ENCODE results near the gene RELL2. TPM values are rescaled to one million over a fixed set of nuclear protein-coding genes. Genes with fewer than 3 reads are reported as not detected.

RELL2 gene
- total RNA-seq, 1 experiment from 2014 or later, result 23.8 TPM

DNA sequence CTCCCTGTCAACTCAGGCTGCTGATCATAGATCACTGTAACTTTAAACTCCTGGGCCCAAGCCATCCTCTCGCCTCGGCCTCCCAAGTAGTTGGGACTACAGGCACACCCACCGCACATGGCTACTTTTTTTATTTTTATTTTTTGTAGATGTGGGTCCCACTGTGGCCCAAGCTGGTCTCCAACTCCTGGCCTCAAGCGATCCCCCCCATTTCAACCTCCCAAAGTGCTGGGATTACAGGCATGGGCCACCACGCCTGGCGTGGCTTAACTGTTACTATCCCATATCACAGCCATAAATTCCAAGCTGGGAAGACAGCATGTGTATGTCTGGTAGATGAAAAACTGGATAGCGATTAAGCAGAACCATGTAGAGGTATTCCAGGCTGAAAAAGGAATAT is 1.2 kb upstream of the RELL2 start (continued):
- TF ChIP-seq E2F4 (CRISPR knock-in tag; IDR thresholded peaks at IDR 0.05; ENCODE audit: borderline replicate concordance, low read depth), result no peak
- TF ChIP-seq, protein P1, sequence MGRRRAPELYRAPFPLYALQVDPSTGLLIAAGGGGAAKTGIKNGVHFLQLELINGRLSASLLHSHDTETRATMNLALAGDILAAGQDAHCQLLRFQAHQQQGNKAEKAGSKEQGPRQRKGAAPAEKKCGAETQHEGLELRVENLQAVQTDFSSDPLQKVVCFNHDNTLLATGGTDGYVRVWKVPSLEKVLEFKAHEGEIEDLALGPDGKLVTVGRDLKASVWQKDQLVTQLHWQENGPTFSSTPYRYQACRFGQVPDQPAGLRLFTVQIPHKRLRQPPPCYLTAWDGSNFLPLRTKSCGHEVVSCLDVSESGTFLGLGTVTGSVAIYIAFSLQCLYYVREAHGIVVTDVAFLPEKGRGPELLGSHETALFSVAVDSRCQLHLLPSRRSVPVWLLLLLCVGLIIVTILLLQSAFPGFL (CRISPR knock-in tag; IDR thresholded peaks at IDR 0.05; ENCODE audit: borderline replicate concordance), result no peak

DNA sequence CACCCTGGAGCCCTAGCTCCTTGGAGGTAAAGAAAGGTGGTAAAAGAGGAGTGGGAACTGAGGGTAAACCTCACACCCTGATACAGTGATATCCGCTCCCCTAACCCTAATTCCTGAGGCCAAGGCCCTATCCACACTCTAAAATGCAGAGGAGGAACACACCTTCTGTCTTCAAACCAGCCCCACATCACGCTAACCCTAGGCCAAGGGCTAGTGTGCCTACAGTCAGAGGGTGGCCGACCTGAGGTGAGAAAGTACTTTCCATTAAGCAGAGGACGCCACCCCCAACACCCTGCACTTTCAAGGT is 738 bp upstream of the RELL2 start:
- peaks cover 22% of the 10 kb centered on the region for H3K4me1 Mint-ChIP-seq
- no peaks in the 10 kb centered on the region for H3K27me3 Mint-ChIP-seq (ENCODE audit: low read depth)
- peaks cover 7% of the 10 kb centered on the region for H3K36me3 Mint-ChIP-seq
- no peak for TF ChIP-seq NR2C2 (CRISPR knock-in tag; IDR thresholded peaks at IDR 0.05)
- no peak for TF ChIP-seq SMAD3 (CRISPR knock-in tag; IDR thresholded peaks at IDR 0.05; ENCODE audit: borderline replicate concordance)
- TF ChIP-seq EMX1 (CRISPR knock-in tag; IDR thresholded peaks at IDR 0.05), result no peak
- no peak for TF ChIP-seq ZNF423 (CRISPR knock-in tag; IDR thresholded peaks at IDR 0.05)
- TF ChIP-seq, protein P2, sequence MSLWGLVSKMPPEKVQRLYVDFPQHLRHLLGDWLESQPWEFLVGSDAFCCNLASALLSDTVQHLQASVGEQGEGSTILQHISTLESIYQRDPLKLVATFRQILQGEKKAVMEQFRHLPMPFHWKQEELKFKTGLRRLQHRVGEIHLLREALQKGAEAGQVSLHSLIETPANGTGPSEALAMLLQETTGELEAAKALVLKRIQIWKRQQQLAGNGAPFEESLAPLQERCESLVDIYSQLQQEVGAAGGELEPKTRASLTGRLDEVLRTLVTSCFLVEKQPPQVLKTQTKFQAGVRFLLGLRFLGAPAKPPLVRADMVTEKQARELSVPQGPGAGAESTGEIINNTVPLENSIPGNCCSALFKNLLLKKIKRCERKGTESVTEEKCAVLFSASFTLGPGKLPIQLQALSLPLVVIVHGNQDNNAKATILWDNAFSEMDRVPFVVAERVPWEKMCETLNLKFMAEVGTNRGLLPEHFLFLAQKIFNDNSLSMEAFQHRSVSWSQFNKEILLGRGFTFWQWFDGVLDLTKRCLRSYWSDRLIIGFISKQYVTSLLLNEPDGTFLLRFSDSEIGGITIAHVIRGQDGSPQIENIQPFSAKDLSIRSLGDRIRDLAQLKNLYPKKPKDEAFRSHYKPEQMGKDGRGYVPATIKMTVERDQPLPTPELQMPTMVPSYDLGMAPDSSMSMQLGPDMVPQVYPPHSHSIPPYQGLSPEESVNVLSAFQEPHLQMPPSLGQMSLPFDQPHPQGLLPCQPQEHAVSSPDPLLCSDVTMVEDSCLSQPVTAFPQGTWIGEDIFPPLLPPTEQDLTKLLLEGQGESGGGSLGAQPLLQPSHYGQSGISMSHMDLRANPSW (CRISPR knock-in tag; conservative IDR thresholded peaks at IDR 0.05; ENCODE audit: low read depth), result no peak
- TF ChIP-seq ERG (CRISPR knock-in tag; IDR thresholded peaks at IDR 0.05), result no peak
- TF ChIP-seq JAZF1 (CRISPR knock-in tag; IDR thresholded peaks at IDR 0.05), result no peak
- TF ChIP-seq ZSCAN18 (CRISPR knock-in tag; IDR thresholded peaks at IDR 0.05), result no peak
- TF ChIP-seq, protein P3, sequence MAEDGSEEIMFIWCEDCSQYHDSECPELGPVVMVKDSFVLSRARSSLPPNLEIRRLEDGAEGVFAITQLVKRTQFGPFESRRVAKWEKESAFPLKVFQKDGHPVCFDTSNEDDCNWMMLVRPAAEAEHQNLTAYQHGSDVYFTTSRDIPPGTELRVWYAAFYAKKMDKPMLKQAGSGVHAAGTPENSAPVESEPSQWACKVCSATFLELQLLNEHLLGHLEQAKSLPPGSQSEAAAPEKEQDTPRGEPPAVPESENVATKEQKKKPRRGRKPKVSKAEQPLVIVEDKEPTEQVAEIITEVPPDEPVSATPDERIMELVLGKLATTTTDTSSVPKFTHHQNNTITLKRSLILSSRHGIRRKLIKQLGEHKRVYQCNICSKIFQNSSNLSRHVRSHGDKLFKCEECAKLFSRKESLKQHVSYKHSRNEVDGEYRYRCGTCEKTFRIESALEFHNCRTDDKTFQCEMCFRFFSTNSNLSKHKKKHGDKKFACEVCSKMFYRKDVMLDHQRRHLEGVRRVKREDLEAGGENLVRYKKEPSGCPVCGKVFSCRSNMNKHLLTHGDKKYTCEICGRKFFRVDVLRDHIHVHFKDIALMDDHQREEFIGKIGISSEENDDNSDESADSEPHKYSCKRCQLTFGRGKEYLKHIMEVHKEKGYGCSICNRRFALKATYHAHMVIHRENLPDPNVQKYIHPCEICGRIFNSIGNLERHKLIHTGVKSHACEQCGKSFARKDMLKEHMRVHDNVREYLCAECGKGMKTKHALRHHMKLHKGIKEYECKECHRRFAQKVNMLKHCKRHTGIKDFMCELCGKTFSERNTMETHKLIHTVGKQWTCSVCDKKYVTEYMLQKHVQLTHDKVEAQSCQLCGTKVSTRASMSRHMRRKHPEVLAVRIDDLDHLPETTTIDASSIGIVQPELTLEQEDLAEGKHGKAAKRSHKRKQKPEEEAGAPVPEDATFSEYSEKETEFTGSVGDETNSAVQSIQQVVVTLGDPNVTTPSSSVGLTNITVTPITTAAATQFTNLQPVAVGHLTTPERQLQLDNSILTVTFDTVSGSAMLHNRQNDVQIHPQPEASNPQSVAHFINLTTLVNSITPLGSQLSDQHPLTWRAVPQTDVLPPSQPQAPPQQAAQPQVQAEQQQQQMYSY (CRISPR knock-in tag; IDR thresholded peaks at IDR 0.05), result no peak
- no peak for TF ChIP-seq NR1H2 (CRISPR knock-in tag; IDR thresholded peaks at IDR 0.05)
- TF ChIP-seq HMGA2 (CRISPR knock-in tag; IDR thresholded peaks at IDR 0.05), result no peak
- TF ChIP-seq KAT7 (CRISPR knock-in tag; IDR thresholded peaks at IDR 0.05; ENCODE audit: borderline replicate concordance), result no peak
- TF ChIP-seq JUN (CRISPR knock-in tag; IDR thresholded peaks at IDR 0.05), result no peak
- ATAC-seq (no peak), DNase-seq (ENCODE audit: low spot score) (no peak)
- peak overlapping the region; percentile 90 for H3K27ac Mint-ChIP-seq
- H3K4me3 Mint-ChIP-seq, result peak overlapping the region; percentile 90
- ChIA-PET CTCF (interaction anchor here (1.1 to 3.9 kb wide), 14 partner anchors 13 to 333 kb away, joined by 3 to 106 read pairs (median 14); partner anchors contain the start of genes DIAPH1, FCHSD1, PCDH1 and PCDHGA10), POLR2A (interaction anchor here (0.7 to 3.3 kb wide), 7 partner anchors 15 to 286 kb away, joined by 3 to 36 read pairs (median 5); partner anchors contain the start of genes ARAP3, DIAPH1, FCHSD1 and PCDHGB1)
- H3K9me3 Mint-ChIP-seq, result no peaks in the 10 kb centered on the region

All from WTC11 (cell line).